K562 (cell line): ENCODE results near the gene ANKS3. TPM values are rescaled to one million over a fixed set of nuclear protein-coding genes. Genes with fewer than 3 reads are reported as not detected.

ENCODE experiments used
- HDAC6 ChIP-seq: IDR thresholded peaks from 2 replicates; pipeline ENCODE4 v1.6.1; 2012; ENCODE audit warnings: low read depth, mild to moderate bottlenecking, control low read depth, inconsistent platforms, low read length, moderate library complexity
- TCF3 ChIP-seq: sonication (generic); formaldehyde crosslinking; IDR thresholded peaks from 2 replicates; pipeline ENCODE4 v1.4.0; 2020; ENCODE audit warnings: mild to moderate bottlenecking, missing genetic modification reagents
- ZNF121 ChIP-seq: sonication (generic); formaldehyde crosslinking; conservative IDR thresholded peaks from 2 replicates; pipeline ENCODE4 v1.8.0; 2022; ENCODE audit warnings: missing genetic modification reagents
- polyA plus RNA-seq, 8 experiments: library from polyadenylated mRNA; depleted of rRNA in 4 of 8; stranded (reverse) in 5 of 8; unstranded in 3 of 8; fragments of >200 nt; fragmentation: Nextera tagmentation in 2 of 8; fragmentation: Illumina TruSeq in 1 of 8; extraction: Ambion mirVana in 2 of 8; extraction: Trizol in 1 of 8; gene quantifications; 2 replicates each; pipeline versions ENCODE4 v1.2.1 to v1.2.3, GENCODE V29; 2011 to 2014; ENCODE audit warnings: inconsistent platforms in 1 of 8, missing spikeins in 1 of 8
- total RNA-seq, 7 experiments: library from RNA; depleted of rRNA in 6 of 7; stranded (reverse); fragments of >200 nt in 6 of 7; fragmentation: Illumina TruSeq in 2 of 7; extraction: Trizol in 2 of 7; gene quantifications; 2 replicates each; pipeline versions ENCODE4 v1.2.1 to v1.2.3, GENCODE V29; 2011 to 2021; ENCODE audit warnings: low replicate concordance in 1 of 7
- TF ChIP-seq, protein P1 (sequence below), 2 experiments: fragments of 450-650 bp; formaldehyde crosslinking in 1 of 2; IDR thresholded peaks; 2 replicates each; pipeline versions ENCODE4 v1.4.0 to v1.6.1; 2014 to 2020; ENCODE audit warnings: mild to moderate bottlenecking in 2 of 2, borderline replicate concordance in 1 of 2, low read depth in 1 of 2

Gene ANKS3
- total and polyA plus RNA-seq, 9 of the 15 experiments (the other 6 are each of a cell fraction or from before 2014, with no cell fraction given), result 0.43 to 25.7 (median 14.8) TPM

DNA sequence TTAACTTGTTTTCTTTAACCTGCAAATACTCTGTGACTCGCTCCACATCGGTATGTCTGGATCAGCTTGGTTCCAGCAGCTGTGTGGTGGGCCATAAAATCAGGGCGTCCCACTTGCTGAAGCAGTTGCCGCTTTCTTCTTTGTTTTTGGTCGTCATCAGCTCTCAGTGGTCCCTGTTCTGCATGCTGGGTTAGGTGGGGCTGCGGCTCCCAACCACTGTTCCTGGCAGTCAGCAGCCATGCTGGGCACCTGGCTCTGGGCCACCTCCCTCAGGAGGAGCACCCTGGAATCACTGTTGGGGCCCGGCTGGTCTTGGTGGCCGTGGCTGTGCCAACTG, 86.5 kb downstream of the ANKS3 start (continued):
- TF ChIP-seq, protein P1, sequence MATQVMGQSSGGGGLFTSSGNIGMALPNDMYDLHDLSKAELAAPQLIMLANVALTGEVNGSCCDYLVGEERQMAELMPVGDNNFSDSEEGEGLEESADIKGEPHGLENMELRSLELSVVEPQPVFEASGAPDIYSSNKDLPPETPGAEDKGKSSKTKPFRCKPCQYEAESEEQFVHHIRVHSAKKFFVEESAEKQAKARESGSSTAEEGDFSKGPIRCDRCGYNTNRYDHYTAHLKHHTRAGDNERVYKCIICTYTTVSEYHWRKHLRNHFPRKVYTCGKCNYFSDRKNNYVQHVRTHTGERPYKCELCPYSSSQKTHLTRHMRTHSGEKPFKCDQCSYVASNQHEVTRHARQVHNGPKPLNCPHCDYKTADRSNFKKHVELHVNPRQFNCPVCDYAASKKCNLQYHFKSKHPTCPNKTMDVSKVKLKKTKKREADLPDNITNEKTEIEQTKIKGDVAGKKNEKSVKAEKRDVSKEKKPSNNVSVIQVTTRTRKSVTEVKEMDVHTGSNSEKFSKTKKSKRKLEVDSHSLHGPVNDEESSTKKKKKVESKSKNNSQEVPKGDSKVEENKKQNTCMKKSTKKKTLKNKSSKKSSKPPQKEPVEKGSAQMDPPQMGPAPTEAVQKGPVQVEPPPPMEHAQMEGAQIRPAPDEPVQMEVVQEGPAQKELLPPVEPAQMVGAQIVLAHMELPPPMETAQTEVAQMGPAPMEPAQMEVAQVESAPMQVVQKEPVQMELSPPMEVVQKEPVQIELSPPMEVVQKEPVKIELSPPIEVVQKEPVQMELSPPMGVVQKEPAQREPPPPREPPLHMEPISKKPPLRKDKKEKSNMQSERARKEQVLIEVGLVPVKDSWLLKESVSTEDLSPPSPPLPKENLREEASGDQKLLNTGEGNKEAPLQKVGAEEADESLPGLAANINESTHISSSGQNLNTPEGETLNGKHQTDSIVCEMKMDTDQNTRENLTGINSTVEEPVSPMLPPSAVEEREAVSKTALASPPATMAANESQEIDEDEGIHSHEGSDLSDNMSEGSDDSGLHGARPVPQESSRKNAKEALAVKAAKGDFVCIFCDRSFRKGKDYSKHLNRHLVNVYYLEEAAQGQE (IDR thresholded peaks at IDR 0.05; ENCODE audit: borderline replicate concordance), result no peak
- TF ChIP-seq, protein P1 (CRISPR knock-in tag; IDR thresholded peaks at IDR 0.05; ENCODE audit: low read depth), result no peak
- no peak for TF ChIP-seq TCF3 (CRISPR knock-in tag)
- no peak for TF ChIP-seq ZNF121 (CRISPR knock-in tag)
- no peak for TF ChIP-seq HDAC6
- TF ChIP-seq, all 486 proteins: peak for 0
